ENCODE measurements around the gene KIF13A. TPM values are rescaled to one million over a fixed set of nuclear protein-coding genes. Genes with fewer than 3 reads are reported as not detected.

The KIF13A gene
- total RNA-seq, 1 experiment from 2014 or later = 12.7 TPM

DNA sequence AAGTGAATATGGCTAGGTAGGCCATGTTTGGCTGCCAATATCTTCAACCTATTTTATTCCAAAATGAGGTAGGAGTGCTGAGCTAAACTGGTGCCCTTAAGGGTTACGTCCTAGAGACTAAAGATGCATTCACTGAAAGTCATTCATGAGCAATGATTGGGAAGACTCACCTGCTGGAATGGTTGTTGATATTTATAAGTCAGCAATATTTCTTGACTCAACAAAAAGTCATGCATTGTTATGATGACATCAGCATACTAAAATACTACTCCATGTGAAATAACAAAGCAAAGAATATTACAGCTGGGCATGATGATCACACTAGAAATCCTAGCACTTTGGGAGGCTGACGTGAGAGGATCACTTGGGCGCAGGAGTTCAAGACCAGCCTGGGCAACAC lies 263.1 kb downstream of the KIF13A start:
- no peak for DNase-seq (ENCODE audit: low spot score)

DNA sequence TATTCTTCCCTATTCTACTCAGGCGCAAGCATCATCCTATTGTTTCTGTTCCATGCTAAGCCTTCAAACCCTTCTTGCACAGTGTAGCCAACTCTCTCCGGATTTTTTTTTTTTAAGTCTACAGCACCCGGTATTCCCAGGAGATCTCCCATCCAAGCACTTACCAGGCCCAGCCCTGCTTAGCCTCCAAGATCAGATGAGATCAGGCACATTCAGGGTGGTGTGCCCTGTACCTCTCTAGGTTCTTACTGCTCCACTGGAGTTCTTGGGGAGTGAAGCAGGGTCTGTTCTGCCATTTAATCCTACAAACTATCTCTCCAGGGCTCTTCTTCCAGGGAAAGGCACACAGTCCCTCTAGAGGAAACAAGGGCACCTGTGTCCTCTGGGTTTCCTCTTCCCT lies 265.8 kb downstream of the KIF13A start:
- DNase-seq (ENCODE audit: low spot score) = no peak

DNA sequence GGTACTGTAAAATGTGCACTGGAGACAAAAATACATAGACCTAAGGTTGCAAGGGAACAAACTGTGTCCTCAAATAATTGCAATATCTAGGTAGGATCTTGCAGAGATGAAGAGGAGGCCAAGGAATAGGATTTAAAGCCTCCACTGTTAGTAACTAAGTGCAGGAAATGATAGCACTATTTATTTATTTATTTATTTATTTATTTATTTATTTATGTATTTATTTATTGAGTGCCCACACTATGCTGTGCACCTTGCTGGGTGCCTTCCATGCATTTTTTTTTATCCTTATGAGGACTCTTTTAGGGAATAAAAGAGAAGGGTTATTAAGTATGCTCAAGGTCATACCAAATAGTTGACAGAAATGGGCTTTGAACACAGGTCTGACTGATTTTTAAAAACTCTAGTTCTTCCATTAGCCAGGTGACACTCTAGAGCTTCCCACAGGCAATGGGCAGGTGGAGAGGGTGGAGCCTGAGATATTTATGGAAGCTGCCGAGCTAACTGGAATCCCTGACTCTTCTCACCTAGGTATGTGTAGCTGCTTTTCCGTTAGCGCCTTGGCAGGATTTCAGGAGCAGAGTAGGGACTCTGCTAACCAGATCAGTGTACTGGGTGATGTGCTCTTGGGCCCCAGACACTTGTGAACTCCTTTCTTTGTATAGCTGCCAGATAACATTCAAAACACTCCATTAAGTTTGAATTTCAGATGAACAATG lies 268.0 kb downstream of the KIF13A start:
- no peak for DNase-seq (ENCODE audit: low spot score)

DNA sequence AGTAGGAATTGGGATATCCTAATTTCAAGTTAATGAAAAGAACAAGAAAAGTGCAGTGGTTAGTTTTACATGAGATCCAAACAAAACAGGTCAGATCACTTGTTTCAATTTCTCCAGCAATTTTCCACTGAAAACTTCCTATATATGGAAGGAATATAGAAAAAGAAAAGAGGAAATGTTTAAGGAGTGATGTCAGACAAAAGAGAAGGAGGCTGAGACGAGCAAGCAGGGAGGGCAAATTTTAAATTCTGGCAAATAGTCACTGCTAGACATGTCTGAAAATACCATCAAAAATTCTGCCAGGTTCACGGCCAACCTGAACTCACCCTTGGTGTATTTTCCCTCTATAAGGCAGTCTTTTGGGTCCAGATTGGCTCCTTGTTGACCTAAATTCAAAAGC lies 271.2 kb downstream of the KIF13A start:
- no peak for DNase-seq (ENCODE audit: low spot score)

DNA sequence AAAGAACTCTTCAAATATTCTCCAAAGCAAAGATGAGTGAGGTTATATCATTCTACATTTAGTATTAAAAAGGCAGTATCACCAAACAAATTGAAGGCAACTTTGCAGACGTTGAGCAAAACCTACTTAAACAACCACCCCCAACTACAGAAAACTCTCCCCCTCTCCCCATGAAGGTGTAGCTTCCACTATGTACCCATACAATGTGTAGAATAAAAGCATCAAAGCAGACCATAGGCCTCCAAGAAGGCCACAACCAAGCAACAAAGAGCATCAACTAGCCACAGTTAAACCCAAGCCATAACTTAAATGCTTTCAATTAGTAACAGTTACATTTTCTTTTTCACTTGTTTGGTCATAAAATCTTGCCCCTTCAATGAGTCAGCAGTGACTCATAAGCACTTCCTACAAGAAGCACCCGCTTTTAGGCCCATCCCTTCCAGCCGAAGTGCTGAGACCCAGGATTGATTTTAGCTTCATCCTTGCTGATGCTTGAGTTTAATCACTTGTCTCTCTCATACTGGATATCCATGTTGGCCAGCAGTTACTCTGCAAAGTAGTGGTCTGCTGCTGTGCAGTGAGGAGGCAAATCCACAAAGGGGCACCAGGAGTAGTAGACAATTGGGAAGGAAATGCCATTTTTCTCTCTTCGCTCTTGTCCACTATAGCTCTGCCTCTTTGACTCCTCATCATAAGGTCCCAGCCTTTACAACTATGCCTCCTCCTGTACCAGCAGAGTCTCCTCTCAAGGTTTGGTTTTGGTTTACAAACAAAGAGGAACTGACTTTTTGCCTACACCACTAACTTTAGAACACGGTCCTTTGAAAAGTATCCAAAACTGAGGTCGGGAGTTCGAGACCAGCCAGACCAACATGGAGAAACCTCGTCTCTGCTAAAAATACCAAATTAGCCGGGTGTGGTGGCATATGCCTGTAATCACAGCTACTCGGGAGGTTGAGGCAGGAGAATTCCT lies 272.3 kb downstream of the KIF13A start:
- DNase-seq (ENCODE audit: low spot score) = peak; percentile 85

DNA sequence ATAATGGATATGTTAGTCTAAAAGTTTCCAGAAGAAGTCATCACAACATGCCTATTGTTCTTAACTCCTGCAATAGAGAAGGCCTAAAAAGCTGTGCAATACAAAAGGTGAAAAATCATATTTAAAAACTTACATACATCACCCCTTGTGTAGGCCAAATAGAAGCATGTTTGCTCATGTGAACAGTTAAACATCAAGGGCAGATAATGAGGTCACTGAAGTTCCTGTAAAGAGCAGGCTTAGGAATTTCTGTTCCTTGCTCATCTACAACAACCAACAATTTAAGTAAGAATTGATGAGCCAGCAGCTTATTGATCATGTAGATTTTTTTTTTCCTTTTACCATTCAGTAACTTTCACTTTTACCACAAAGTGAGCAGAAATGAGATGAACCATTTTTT lies 273.3 kb downstream of the KIF13A start:
- DNase-seq (ENCODE audit: low spot score) = no peak

DNA sequence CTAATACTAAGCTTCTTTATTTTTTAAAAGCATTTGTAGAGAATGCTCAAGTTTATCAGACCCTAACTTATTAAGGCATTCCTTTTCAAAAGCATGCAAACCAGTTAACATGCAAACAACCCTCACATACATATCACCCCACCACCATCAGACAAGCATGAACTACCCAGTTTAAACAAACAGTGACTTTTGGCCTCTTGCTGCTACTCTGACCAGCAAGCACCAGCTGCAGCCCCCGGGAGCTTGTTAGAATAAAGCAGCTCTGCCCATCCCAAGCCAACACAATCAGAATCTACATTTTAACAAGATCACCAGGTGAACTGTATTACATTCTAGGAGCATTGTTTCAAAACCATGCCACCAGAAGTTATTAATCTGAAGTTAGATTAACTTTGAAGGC lies 274.9 kb downstream of the KIF13A start:
- DNase-seq (ENCODE audit: low spot score) = no peak

DNA sequence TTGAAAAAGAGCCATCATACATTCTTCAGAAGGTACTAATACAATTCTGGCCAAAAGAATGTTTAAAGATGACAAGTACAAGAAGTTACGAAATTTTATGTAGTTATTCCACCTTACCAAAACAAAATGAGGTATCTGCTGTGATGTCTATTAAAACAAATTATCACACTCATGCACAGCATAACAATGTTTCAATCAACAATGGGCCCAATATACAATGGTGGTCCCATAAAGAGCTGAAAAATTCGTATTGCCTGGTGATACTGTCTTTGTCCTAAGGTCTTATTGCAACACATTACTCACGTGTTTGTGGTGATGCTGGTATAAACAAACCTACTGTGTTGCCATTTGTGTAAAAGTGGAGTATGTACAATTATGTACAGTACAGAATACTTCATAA lies 277.1 kb downstream of the KIF13A start:
- DNase-seq (ENCODE audit: low spot score) = peak; percentile 68

DNA sequence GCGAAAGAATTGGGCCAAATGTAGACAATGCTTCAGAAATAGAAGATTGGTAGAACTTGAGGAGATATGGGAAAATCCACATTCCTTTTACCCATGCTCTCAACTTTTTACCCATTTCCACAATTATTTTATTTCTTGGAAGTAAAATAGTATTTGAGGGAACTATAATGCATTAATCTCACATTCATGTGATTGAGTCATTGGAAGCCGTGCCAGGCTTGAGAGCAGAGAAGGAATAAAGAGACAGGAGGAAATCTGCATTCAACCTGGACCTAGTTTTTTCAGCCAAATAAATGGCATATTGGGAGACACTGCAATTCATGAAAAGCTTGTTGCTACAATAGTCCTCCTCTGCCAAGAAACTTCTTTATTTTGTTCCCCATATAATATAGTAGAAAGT lies 278.0 kb downstream of the KIF13A start:
- no peak for DNase-seq (ENCODE audit: low spot score)

Other genes starting within 250 kb of the KIF13A start
- gene NHLRC1, start 135.0 kb upstream of the KIF13A start, total RNA-seq (2014; rRNA removed; shearing (Covaris generic)) = 0.04 and 0.29 TPM in 2 replicates
- gene TPMT, start 167.4 kb upstream of the KIF13A start, total RNA-seq (2014; rRNA removed; shearing (Covaris generic)) = 16.6 and 17.1 TPM in 2 replicates
- 6.0 and 6.6 TPM in 2 replicates for gene KDM1B, start 167.8 kb upstream of the KIF13A start, total RNA-seq (2014; rRNA removed; shearing (Covaris generic))

Measured in H4 (cell line).